H1 (cell line): Measurements from ENCODE around the gene BRSK2.

Experiments used
- BRCA1 ChIP-seq: IDR thresholded peaks from 2 replicates; pipeline ENCODE4 v1.6.1; 2012; ENCODE audit warnings: low read depth, low read length, improper control_type of control experiment
- CTCF ChIP-seq, 3 experiments: IDR thresholded peaks; 1 replicate in 2 of 3; 2 replicates in 1 of 3; pipeline versions ENCODE4 v1.5.1 to v1.6.1; 2011; ENCODE audit warnings: low read length in 3 of 3, mild to moderate bottlenecking in 3 of 3, inconsistent platforms in 2 of 3, low read depth in 1 of 3, moderate library complexity in 1 of 3; ENCODE audit not compliant: insufficient read depth in 1 of 3; ENCODE audit errors: control extremely low read depth in 1 of 3
- EGR1 ChIP-seq: IDR thresholded peaks from 2 replicates; pipeline ENCODE4 v1.6.1; 2011; ENCODE audit warnings: low read depth, low read length, borderline replicate concordance
- EP300 ChIP-seq, 2 experiments: IDR thresholded peaks; 1 replicate in 1 of 2; 2 replicates in 1 of 2; pipeline ENCODE4 v1.6.1; 2011 to 2012; ENCODE audit warnings: low read depth in 2 of 2, low read length in 2 of 2, mild to moderate bottlenecking in 2 of 2, borderline replicate concordance in 1 of 2, inconsistent platforms in 1 of 2, moderate library complexity in 1 of 2
- EZH2 ChIP-seq: fragments of 200-600 bp; sonication (generic); IDR thresholded peaks from 2 replicates; pipeline ENCODE4 v1.7.1; 2012; ENCODE audit warnings: low read depth, mild to moderate bottlenecking, moderate library complexity, low read length, inconsistent platforms; ENCODE audit not compliant: severe bottlenecking
- MAFK ChIP-seq: IDR thresholded peaks from 2 replicates; pipeline ENCODE4 v1.6.1; 2012; ENCODE audit warnings: low read depth, mild to moderate bottlenecking, improper control_type of control experiment, low read length
- MAX ChIP-seq: IDR thresholded peaks from 2 replicates; pipeline ENCODE4 v1.6.1; 2012; ENCODE audit warnings: inconsistent platforms
- POLR2A ChIP-seq, 2 experiments: IDR thresholded peaks; 1 replicate in 1 of 2; 2 replicates in 1 of 2; pipeline ENCODE4 v1.6.1; 2011; ENCODE audit warnings: low read depth in 2 of 2, low read length in 2 of 2, mild to moderate bottlenecking in 2 of 2; ENCODE audit errors: control extremely low read depth in 1 of 2
- RAD21 ChIP-seq, 2 experiments: IDR thresholded peaks in 1 of 2; conservative IDR thresholded peaks in 1 of 2; 2 replicates each; pipeline ENCODE4 v1.6.1; 2011; ENCODE audit warnings: low read depth in 2 of 2, low read length in 2 of 2, improper control_type of control experiment in 1 of 2, inconsistent platforms in 1 of 2, mild to moderate bottlenecking in 1 of 2, moderate library complexity in 1 of 2
- SP4 ChIP-seq: IDR thresholded peaks from 2 replicates; pipeline ENCODE4 v1.6.1; 2012; ENCODE audit warnings: low read length, inconsistent platforms
- SUZ12 ChIP-seq: fragments of 200-600 bp; sonication (generic); IDR thresholded peaks from 2 replicates; pipeline ENCODE4 v1.6.1; 2012; ENCODE audit warnings: mild to moderate bottlenecking, inconsistent platforms, low read length, moderate library complexity, mixed read lengths

GRCh38 chr11:1468473-1469066 is 78.8 kb downstream of the BRSK2 start:
- TF ChIP-seq CTCF (IDR thresholded peaks at IDR 0.05; ENCODE audit: control extremely low read depth in 1 of 3, insufficient read depth in 1 of 3, low read depth in 1 of 3, low read length in 3 of 3) = no peak
- TF ChIP-seq MAFK = no peak
- TF ChIP-seq BRCA1 = no peak
- no peak for TF ChIP-seq EZH2
- no peak for TF ChIP-seq MAX
- TF ChIP-seq EGR1 = no peak
- no peak for TF ChIP-seq SUZ12
- TF ChIP-seq EP300 (IDR thresholded peaks at IDR 0.05; ENCODE audit: borderline replicate concordance in 1 of 2, low read depth in 2 of 2, low read length in 2 of 2) = no peak
- TF ChIP-seq POLR2A (IDR thresholded peaks at IDR 0.05; ENCODE audit: control extremely low read depth in 1 of 2, low read depth in 2 of 2, low read length in 2 of 2) = no peak
- TF ChIP-seq SP4 = no peak
- no peak for TF ChIP-seq RAD21 (IDR thresholded peaks at IDR 0.05 in 1 of 2, conservative IDR thresholded peaks at IDR 0.05 in 1 of 2; ENCODE audit: low read depth in 2 of 2, low read length in 2 of 2)
